ENCODE results near the gene PPP2R2C.

PPP2R2C gene

GRCh38 chr4:6381571-6382123 is 90.8 kb downstream of the PPP2R2C start:
- no peak overlapping the region for H3K4me3 ChIP-seq (ENCODE audit: low read depth, low read length)
- DNase-seq (ENCODE audit: low read depth, low spot score), result no peak
- in situ Hi-C loops (cut with HindIII; ENCODE audit: low sequenced_read_pairs), result no loop called here
- TF ChIP-seq CTCF (IDR thresholded peaks at IDR 0.05; ENCODE audit: low read depth, low read length), result no peak

DNA sequence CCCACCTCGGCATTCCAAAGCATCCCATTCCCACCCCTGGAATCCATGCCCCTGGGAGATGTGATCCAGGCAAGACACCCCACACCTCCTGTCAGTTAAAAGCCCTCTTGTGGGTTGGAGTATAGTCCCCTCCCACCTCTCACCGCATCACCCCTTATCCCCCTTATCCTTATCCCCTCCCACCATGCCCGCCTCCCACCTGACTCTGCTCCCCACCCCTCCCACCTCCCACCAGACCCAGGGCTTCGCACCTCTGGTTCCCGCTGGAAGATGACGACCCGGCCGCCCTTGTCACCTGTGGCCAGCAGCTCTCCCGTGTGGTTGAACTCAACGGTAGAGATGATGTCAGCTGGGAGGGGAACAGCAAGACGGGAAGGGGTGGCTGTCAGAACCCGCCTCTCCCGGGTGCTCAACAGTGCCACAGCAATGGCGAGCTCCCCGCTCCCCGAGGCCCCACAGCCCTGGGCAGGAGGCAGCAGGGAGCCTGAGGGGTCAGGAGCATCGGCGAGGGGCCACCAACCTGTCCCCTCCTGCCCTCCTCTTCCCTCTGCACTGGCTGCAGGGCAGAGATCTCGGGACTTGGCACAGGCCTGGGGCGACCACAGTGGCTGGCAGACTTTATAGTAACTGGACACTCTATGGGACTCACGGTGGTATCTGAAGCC is 91.5 kb downstream of the PPP2R2C start:
- H3K4me3 ChIP-seq (ENCODE audit: low read depth, low read length), result no peak overlapping the region
- in situ Hi-C loops (cut with HindIII; ENCODE audit: low sequenced_read_pairs), result no loop called here
- DNase-seq (ENCODE audit: low read depth, low spot score), result no peak
- TF ChIP-seq CTCF (IDR thresholded peaks at IDR 0.05; ENCODE audit: low read depth, low read length), result no peak

DNA sequence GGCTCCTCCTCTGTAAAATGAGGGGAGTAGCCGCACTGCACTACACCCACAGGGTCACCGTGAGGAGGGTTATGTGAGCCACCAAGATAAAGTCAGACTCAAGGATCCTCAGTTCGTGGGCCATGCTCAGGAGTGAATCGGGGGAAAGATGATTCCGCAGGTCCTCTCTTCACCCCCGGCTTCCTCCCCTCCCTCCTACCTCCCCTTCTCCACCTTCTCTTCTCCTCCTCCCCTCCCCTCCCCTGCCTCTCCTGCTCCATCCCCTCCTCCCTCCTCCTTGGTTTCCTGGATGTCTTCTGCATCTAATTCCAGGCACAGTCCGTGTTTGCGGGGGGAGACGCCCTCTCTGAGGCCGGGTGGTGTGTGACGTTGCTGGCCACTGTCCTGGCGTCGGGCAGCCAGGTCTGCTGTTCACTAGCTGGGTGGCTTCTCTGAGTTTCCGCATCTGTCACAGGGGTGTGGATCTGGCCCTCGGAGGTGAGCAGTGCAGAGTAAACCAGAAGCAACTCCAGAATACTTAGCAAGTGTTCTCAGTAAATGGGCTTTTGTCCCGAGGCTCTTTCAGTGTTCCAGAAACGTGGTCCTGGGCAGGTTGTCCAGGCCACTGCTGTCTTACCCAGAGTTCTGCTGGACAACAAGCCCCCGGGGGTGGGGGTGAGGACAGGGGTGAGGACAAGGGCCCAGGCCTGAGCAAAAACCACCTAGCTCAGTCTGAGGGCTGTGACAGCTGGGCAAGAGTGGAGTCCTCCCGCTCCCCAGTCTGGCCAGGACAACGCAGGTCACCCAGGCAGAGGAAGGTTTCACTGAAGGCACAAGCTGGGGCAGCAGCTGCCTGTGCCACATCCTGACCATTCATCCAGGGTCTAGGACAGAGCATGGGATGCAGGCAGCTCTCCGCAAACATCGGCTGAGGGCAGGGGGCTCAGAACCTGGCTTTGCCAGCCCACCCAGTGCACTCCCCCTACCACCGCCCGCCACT is 92.4 kb downstream of the PPP2R2C start:
- no peak for TF ChIP-seq CTCF (IDR thresholded peaks at IDR 0.05; ENCODE audit: low read depth, low read length)
- in situ Hi-C loops (cut with HindIII; ENCODE audit: low sequenced_read_pairs), result no loop called here
- no peak overlapping the region for H3K4me3 ChIP-seq (ENCODE audit: low read depth, low read length)
- DNase-seq (ENCODE audit: low read depth, low spot score), result no peak

DNA sequence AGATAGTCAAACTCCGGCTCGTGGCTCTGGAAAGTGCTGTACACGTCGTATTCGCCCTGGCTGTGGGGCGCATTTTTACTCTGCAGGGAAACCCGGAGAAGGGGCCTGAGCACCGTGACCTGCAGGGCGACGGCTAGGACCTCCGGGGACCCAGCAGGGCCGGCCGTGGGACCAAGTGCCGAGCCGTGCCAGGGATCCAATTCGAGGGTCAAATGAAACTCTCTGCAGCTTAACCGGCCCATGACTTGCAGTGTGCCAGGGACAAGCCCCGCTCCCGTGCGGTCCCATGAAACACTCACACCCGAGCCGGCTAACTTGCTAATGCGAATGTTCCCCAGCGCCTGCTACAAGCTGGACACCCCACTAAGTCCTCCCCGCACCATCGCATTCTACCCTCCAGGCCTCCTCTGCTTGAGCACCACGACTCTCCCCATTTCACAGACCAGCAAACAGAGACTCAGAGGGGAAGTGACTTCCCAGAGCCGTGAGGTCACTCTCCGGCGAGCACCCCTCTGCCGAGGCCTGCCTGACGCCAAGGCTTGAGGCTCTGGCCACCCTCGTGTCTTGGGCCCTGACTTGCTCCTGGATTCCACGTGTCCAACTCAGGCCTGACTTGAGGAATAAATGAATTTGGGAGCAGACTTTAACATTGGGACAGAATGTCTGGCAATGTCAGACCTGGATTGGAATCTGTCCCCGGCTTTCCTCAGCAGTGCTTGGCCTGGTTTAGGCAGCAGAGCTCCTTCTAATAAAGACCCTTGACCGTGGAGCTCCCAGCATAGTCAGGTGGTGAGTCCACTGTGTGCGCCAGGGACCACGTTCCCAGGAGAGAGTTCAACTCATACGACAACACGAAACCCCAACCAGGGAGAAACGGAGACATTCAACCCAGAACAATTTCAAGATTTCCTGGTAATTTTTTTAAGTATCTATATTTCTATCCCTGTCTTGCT is 93.6 kb downstream of the PPP2R2C start:
- no peak for DNase-seq (ENCODE audit: low read depth, low spot score)
- no peak overlapping the region for H3K4me3 ChIP-seq (ENCODE audit: low read depth, low read length)
- in situ Hi-C loops (cut with HindIII; ENCODE audit: low sequenced_read_pairs), result no loop called here
- no peak for TF ChIP-seq CTCF (IDR thresholded peaks at IDR 0.05; ENCODE audit: low read depth, low read length)

GRCh38 chr4:6377626-6378492 is 94.6 kb downstream of the PPP2R2C start:
- in situ Hi-C loops (cut with HindIII; ENCODE audit: low sequenced_read_pairs), result no loop called here
- H3K4me3 ChIP-seq (ENCODE audit: low read depth, low read length), result no peak overlapping the region
- DNase-seq (ENCODE audit: low read depth, low spot score), result no peak
- TF ChIP-seq CTCF (IDR thresholded peaks at IDR 0.05; ENCODE audit: low read depth, low read length), result no peak

Data from astrocyte of the spinal cord (primary cell).